ENCODE measurements around the gene CADM2.

CADM2 gene

DNA sequence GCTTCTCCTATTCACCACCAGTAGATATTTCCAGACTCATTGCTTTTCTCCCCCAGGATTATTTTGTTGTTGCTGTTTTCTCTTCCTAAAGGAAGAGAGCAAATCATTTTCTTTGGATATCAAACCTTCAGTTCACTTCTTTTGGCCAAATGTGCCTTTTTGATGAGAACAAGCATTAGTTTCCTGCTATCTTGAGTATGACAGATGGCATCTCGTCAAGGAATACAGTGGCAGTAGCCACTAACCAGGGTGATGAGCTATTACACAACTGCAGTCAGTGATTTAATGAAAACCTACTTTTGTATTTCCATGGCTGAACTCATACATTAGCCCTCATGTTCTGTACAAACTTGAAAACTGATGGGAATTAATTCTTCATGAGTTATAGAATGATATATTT lies 354.6 kb downstream of the CADM2 start:
- DNase-seq (ENCODE audit: low read depth, low spot score): no peak

DNA sequence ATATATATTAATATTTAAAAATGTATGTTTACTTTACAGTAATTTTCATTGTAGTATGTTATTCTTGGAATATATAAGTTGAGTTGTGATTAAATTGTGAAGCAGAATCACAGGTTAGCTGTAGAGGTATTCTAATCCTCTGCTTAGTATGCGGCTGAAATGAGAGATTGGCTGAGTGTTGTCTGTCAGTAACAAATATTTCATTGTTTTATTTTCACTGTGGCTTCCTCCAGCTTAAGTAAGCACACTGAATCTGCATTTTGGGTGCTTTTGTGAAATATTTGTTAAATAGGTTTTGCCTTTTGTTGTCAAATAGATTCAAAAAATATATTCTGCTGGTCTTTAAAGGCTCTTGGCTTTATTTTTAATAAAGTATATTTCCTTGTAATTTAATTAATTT lies 357.5 kb downstream of the CADM2 start:
- DNase-seq (ENCODE audit: low read depth, low spot score): no peak

DNA sequence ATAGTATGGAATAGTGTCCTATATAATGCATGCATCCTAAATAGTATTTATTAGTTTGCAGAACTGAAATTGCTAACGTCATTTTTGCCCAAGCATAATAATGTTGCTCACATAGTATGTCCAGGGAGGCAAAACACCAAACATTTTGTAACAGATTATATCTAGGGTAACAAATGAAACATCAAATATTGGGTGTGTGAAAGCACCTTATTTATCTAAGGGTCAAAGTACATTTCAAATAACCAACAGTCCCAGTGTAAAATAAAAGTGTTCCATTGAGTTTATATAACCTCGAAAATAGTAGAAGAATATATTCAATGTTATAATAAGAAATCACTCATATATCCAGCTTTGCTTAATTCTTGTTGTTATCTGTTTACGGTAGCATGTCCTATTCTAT lies 363.1 kb downstream of the CADM2 start:
- DNase-seq (ENCODE audit: low read depth, low spot score): no peak

DNA sequence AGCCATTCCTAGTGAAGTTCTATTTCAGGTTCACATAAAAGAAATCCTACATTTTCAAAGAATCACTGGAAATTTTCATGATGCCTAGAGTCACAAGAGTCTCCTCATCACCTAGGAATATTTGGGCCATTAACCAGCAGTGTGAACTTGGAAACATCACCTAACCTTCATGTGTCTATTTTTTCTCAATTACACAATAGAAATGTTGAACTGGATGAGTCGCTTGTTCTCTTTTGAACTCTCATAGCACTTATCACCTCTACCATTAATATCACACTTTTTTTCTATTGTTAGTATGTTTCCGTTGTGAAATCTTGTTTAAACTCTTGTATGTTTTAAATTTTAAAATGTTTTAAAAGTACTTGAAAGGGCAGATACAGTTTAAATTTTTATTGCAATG lies 371.3 kb downstream of the CADM2 start:
- DNase-seq (ENCODE audit: low read depth, low spot score): no peak

DNA sequence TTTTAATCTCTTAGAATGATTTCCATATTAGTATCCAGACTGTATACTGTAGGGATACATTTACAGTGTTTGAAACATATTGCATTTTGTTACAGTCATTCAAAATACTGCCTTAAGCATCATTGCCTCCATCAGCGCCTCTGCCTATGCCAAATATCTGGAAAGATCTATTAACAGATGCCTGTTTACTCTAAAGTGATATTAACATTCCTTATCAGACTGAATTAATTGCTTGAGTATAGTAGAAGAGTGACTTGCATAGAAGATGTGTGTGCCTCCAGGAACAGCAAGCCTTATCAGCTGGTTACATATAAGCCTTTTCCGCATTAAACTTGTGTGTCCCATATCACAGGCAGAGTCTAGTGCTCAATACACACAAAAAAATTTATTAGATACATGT lies 379.1 kb downstream of the CADM2 start:
- no peak for DNase-seq (ENCODE audit: low read depth, low spot score)

DNA sequence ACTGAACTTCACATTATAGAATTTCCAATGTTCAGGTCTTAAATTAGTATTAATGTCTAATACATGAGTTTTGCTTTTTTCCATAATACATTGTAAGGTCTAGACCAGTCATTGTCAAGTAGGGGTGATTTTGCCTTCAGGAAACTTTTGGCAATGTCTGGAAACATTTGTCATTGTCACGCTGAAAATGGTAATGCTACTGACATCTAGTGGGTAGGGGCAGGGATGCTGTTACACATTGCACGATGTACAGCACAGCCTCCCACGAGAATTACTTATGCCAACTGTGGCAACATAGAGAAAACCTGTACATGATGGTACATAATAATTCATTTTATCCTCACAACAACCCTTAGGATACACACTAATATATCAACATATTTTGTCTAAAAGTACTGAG lies 384.1 kb downstream of the CADM2 start:
- DNase-seq (ENCODE audit: low read depth, low spot score): no peak

DNA sequence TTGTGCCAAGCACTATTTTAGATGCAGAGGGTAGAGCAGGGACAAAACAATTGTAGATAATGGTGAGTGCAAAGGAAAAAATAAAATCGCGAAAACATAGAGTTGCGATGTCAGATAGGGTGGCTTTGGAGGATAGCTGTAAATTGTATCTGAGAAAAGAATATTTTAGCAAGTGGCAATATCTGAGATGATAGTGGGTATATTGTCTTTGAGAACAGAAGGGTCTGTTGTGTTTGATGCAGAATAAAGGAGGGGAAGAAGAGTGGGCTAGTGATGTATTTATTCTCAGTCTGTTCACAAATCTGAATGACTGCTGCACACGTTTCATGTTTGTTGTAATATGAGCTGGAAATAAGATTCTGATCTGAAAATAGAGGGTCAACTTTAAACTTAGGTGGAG lies 396.8 kb downstream of the CADM2 start:
- no peak for DNase-seq (ENCODE audit: low read depth, low spot score)

DNA sequence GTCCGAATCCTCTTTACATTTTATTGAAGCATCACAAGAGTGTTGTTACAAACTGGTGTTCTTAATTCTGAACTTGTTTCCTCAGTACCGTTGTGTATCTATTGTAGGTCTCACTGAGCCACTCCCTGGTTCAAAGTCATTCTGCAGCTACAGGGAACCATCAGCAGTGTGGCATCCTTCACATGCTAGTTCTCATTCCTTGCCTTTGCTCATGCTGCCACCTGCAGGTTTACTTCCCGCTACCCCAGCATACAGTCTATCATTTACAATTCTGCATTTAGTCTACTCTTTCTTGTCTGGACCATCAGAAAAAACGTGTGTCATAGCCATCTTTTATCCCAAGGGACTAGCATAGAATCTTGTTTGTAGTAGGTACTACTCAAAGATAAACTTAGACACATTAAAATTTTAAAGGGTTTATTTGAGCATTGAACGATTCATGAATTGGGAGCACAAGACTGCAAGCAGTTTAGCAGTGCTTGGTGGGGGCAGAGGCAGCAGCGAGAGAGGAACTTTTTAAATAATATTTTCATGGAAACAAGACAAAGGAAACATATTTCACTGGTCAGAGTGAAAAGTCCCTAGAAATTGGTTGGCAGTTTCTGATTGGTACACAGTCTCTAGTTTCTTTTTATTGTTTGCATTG lies 402.1 kb downstream of the CADM2 start:
- peak; percentile 6 for DNase-seq (ENCODE audit: low read depth, low spot score)

DNA sequence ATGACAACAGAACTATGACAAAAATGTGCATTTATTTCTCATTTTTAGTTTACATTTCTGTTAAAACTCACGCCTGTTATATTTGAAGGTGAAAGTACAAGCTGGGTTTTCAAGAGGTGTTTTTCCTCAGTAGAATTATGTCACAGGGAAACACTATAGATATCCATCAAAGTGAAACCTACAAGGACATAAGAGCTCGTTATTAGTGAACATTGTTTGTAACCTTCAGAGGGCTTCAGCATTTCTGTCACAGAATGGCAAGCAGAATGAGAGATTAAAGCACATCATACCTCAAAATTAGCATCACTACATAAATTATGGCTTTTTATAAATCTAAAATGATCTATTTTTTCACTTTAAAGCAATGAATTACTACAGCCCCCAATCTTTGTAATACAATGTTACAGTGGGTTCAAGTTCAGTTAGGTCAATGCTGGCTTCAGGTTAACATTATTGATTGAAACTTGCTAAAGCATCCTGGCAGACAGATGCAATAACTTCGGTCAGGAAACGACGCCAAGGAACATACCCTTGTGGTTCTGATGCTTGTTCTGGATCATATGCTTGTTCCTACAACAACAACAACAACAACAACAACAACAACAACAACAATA lies 405.6 kb downstream of the CADM2 start:
- DNase-seq (ENCODE audit: low read depth, low spot score): no peak

DNA sequence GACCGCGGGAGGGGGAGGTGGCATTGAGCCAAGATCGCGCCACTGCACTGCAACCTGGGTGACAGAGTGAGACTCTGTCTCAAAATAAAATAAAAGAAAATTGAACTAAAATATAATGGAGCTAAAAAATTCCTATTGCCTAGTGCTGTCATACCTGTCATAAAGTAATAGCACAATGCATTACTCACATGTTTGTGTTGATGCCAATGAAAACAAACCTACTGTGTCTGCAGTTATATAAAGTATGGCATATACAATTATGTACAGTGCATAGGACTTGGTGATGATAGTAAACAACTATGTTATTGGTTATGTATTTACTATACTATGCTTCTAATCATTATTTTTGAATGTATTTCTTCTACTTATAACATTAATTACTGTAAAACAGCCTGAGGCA lies 411.6 kb downstream of the CADM2 start:
- no peak for DNase-seq (ENCODE audit: low read depth, low spot score)

DNA sequence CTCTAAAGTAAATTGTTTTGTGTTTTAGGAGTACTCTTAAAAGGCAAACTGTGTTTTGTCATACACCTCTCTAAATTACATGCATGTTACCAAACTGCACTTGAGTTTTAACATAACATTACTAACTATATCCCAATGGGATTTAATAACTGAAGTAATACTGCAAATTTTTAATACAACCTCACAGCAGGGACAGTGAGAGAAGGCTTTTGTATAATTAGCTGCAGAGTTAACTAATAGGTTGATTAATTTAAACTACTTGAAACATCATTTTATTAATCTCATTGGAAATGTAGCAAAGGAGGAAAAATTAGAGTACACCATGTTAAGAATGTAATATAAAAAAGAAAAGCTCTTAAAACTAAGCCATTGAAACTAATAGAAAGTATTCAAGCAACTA lies 417.3 kb downstream of the CADM2 start:
- no peak for DNase-seq (ENCODE audit: low read depth, low spot score)

DNA sequence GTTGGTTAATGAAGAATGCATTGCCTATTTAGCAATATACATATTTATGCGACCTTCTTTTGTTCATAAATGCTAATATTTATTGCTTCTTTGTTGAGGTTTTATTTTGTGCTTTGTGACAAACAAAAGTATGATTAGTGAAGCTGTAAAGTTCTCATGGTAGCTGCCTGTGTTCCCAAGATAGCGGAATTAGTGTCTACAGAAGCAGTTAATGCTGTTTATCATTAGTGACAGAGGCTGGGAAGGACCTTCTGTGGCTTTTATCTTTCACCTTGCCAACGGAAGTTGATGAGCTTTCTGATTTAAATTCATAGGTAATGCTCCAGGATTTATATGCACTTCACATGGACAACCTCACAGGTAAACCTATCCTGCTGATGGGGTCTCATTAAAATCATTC lies 418.3 kb downstream of the CADM2 start:
- no peak for DNase-seq (ENCODE audit: low read depth, low spot score)

DNA sequence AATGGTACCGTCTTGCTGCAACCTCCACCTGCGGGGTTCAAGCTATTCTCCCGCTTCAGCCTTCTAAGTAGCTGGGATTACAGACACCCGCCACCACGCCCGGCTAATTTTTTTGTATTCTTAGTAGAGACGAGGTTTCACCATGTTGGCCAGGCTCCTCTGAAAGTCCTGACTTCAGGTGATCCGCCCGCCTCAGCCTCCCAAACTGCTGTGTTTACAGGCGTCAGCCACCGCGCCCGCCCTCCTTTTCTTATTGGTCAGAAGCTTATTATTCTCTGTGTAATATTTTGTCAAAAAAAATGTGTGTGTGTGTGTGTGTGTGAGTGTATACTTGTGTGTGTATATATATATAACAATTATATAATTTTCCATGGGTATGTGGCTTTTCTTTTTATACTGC lies 425.6 kb downstream of the CADM2 start:
- DNase-seq (ENCODE audit: low read depth, low spot score): no peak

DNA sequence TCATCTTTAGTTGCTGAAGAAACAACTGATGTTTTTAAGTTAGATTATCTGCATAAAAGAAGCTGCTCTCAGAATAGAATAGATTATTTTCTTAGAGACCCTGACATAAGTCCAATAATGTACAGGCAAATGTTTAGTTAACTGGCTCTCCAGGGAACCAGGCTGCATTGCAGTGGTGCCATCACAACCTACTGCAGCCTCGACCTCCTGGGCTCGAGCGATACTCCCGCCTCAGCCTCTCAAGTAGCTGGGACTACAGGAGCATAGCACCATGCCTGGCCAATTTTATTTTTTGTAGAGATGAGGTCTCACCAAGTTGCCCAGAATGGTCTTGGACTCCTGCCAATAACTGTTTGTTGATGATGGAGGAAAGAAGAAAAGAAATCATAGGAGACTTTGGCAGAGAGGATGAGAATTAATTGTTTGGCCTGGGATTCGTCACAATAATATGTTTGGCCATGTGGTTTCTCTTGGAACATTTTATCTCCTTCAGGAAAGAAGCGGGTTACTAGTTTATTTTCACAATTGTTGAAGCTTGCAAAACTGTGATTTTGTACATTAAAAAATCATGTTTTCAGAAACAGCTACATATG lies 429.2 kb downstream of the CADM2 start:
- DNase-seq (ENCODE audit: low read depth, low spot score): no peak

DNA sequence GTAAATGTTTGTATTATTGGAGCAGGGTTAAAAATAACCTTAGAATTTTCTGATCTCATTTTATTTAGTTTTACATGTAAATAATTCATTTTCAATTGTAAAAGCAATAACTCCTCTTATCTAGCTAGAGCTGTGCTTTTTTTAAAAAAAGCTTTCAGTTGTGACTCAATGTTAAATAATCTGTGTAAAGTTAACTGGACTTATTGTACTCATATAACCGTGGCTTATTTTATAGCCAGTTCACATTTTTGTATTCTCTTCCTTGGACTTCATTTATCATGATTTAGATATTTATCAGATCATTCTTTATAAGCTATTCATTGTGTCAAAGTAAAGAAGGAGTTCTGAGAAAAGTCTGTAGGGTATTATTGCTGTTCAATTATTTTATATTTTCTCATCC lies 435.6 kb downstream of the CADM2 start:
- DNase-seq (ENCODE audit: low read depth, low spot score): no peak

DNA sequence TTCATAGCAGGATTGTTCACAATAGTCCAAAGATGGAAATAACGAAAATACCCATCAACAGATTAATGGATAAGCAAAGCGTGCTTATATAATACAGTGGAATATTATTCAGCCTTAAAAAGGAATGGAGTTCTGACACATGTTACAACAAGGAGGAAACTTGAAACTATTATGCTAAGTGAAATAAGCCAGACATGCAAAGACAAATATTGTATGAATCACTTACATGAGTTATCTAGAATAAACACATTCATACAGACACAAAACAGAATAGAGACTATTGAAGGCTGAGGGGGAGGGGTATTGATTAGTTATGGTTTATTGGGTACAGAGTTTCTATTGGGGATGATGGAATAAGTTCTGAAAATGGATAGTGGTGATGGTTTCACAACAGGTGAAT lies 438.6 kb downstream of the CADM2 start:
- DNase-seq (ENCODE audit: low read depth, low spot score): no peak

DNA sequence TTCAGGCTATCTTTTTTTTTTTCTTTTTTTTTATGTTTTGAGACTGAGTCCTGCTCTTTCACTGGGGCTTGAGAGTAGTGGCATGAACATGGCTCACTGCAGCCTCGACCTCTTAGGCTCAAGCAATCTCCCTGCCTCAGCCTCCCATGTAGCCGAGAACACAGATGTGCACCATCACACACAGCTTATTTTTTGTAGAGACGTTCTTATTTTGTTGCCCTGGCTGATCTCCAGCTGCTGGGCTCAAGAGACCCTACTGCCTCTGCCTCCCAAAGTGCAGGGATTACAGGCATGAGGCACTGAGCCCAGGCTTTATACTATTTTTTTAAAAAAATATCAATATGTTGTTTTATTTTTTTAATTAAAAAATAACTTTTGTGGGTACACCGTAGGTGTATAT lies 467.3 kb downstream of the CADM2 start:
- no peak for DNase-seq (ENCODE audit: low read depth, low spot score)

DNA sequence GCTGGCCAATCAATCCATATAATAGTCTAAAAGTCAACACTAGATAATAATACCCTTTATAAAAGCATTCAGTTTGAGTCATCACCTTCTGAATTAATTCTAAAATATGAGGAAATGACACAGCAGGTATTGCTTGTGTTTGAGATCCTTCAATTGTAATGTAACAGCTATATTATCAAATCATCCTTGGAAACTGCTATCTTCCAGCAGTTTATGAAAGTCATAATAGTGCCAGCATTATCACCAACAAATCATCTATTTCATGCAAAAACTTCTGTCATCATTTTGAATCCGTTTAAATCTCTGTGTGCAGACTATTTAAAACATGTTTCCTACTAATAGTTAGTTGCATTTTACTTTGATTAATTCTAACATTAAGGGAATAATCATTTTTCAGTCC lies 468.7 kb downstream of the CADM2 start:
- DNase-seq (ENCODE audit: low read depth, low spot score): no peak

DNA sequence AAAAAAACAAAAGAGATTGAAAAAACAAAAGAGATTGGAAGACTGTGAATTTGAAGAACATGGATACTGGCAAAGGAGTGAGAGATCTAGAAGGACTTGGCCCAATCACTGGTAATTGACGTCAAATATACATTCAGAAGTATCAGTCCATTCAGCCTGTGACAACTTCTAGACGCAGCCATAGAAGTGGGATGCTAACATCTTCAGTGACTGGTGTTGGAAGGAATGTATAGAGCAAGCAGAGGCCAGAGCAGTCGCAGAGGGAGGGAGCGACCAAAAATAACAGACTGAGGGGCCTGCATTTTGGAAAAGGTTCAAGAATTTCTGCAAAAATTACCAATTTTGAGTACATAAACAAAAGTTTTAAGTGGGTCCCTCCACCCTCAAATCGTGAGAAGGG lies 473.3 kb downstream of the CADM2 start:
- DNase-seq (ENCODE audit: low read depth, low spot score): no peak

DNA sequence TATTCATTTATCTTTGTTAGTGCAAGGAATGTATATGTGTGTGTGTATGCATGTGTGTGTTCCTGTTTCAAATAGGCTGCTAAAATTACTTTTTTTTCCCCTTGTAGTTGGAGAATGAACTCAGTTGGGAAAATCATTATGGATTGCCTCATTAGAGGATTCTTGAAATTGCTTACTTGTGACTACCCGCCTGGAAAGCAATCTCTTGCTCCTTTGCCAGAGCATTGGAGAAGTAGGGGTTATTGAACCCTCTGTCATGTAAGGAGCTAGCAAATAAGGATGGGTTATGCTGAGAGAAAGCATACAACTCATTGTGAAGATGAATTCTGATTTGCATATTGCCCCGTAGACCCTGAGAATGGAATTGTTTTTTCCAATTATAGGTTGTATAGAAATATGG lies 474.5 kb downstream of the CADM2 start:
- no peak for DNase-seq (ENCODE audit: low read depth, low spot score)

DNA sequence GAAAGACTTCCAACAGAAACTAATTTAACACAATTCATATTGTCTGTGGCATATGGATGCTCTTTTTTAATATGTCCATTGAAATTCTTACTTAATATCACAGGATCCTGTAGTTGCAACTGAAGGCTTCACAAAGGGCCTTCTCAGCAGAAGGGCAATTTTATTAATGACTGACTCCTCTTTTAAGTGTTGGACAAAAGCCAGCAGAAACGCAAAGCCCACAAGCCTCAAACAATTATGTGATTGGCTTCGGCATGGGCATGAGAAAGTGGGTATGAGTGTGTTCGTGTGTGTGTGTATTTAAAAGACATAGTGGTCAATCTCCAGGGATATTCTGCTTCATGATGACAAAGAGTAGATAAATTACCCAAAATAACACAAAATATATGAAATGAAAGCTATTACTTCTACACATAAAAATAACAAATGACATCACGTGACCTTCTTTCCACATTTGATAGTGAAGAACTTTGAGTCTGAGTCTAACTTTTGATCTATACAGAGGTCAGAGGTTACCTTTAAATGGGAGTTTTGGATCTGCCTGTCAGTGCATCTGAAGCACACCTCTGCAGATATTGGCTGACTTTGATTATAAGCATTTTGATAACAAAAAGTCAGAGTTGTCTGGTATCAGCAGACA lies 496.9 kb downstream of the CADM2 start:
- DNase-seq (ENCODE audit: low read depth, low spot score): no peak

DNA sequence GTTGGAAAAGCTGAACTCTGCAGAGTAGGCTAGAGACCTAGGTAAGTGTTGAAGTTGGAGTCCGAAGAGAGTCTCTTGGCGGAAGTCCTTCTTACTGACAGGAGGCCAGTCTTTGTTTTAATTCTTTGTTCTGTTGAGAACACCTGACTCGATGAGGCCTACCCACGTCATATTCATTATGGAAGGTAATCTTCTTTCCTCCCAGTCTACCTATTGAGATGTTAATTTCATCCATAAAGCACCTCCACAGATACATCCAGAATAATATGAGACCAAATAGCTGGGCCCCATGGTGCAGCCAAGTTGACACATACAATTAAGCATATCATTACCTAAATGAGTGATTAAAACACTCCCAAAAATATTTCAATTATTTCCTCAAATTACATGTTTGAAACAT lies 515.5 kb downstream of the CADM2 start:
- no peak for DNase-seq (ENCODE audit: low read depth, low spot score)

DNA sequence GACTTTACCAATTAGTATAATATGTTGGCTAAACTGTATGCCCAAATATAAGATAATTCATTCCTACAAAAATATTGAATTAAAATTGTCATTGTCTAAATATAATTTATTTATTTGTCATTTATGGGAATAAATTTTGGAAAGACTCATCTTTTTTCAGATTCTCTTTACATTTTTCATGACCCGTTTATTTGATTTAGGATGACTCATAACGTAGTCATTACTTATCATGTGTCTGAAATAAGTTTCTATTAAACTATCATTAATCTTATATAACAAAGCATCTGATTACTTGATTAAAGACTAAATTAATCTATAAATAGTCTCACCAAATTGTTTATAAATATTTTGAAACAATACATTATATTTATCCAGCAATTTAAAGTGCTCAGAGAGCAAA lies 516.6 kb downstream of the CADM2 start:
- no peak for DNase-seq (ENCODE audit: low read depth, low spot score)
